ENCODE data around the gene EIF2S1.

The EIF2S1 gene

GRCh38 chr14:67370830-67371229 is 10.7 kb downstream of the EIF2S1 start:
- Histone ChIP-seq H3K4me2 (no peak overlapping the region), H3K27ac (no peak overlapping the region), H3K9ac (no peak overlapping the region), H2AFZ (ENCODE audit: low read depth) (no peak overlapping the region), H3K27me3 (ENCODE audit: insufficient read depth, low read depth) (no peaks in the 10 kb centered on the region), H3K4me3 (IDR thresholded peaks at IDR 0.05; ENCODE audit: insufficient read depth, low read depth, low read length) (no peak overlapping the region), H3K36me3 (ENCODE audit: insufficient read depth) (no peaks in the 10 kb centered on the region; the same call in 1 of the 2 replicates), H3K79me2 (ENCODE audit: insufficient read depth, low read depth) (peaks cover 26% of the 10 kb centered on the region; the same call in 1 of the 2 replicates), H3K4me1 (ENCODE audit: low read depth, poor library complexity, severe bottlenecking) (peaks cover 37% of the 10 kb centered on the region), H4K20me1 (ENCODE audit: insufficient read depth) (no peaks in the 10 kb centered on the region)
- TF ChIP-seq CTCF (conservative IDR thresholded peaks at IDR 0.05; ENCODE audit: low read depth, low read length), result no peak

- TF ChIP-seq CTCF (conservative IDR thresholded peaks at IDR 0.05; ENCODE audit: low read depth, low read length), result no peak
- H3K27ac ChIP-seq, result no peak overlapping the region; the same call in 1 of the 2 replicates
- H3K36me3 ChIP-seq (ENCODE audit: insufficient read depth), result no peaks in the 10 kb centered on the region; the same call in 1 of the 2 replicates
- H3K4me1 ChIP-seq (ENCODE audit: low read depth, poor library complexity, severe bottlenecking), result peaks cover 37% of the 10 kb centered on the region
- no peak overlapping the region for H3K9ac ChIP-seq
- no peaks in the 10 kb centered on the region for H3K27me3 ChIP-seq (ENCODE audit: insufficient read depth, low read depth)
- no peak overlapping the region for H3K4me3 ChIP-seq (IDR thresholded peaks at IDR 0.05; ENCODE audit: insufficient read depth, low read depth, low read length)
- H3K4me2 ChIP-seq, result no peak overlapping the region
- peaks cover 25% of the 10 kb centered on the region; the same call in 1 of the 2 replicates for H3K79me2 ChIP-seq (ENCODE audit: insufficient read depth, low read depth)
- H2AFZ ChIP-seq (ENCODE audit: low read depth), result no peak overlapping the region
- H4K20me1 ChIP-seq (ENCODE audit: insufficient read depth), result no peaks in the 10 kb centered on the region
Measured at GRCh38 chr14:67371247-67372148, 11.4 kb downstream of the EIF2S1 start.

GRCh38 chr14:67372833-67373232 is 12.7 kb downstream of the EIF2S1 start:
- Histone ChIP-seq H3K79me2 (ENCODE audit: insufficient read depth, low read depth) (peaks cover 25% of the 10 kb centered on the region; the same call in 1 of the 2 replicates), H3K27ac (peak overlapping the region; percentile 58; the same call in 1 of the 2 replicates), H3K4me3 (IDR thresholded peaks at IDR 0.05; ENCODE audit: insufficient read depth, low read depth, low read length) (no peak overlapping the region), H3K9ac (no peak overlapping the region), H3K4me2 (peak overlapping the region; percentile 34; the same call in 1 of the 2 replicates), H3K27me3 (ENCODE audit: insufficient read depth, low read depth) (no peaks in the 10 kb centered on the region), H4K20me1 (ENCODE audit: insufficient read depth) (no peaks in the 10 kb centered on the region), H3K4me1 (ENCODE audit: low read depth, poor library complexity, severe bottlenecking) (peaks cover 37% of the 10 kb centered on the region), H2AFZ (ENCODE audit: low read depth) (no peak overlapping the region), H3K36me3 (ENCODE audit: insufficient read depth) (no peaks in the 10 kb centered on the region; the same call in 1 of the 2 replicates)
- TF ChIP-seq CTCF (conservative IDR thresholded peaks at IDR 0.05; ENCODE audit: low read depth, low read length), result no peak

- Histone ChIP-seq H3K79me2 (ENCODE audit: insufficient read depth, low read depth) (peaks cover 25% of the 10 kb centered on the region; the same call in 1 of the 2 replicates), H4K20me1 (ENCODE audit: insufficient read depth) (no peaks in the 10 kb centered on the region)
- TF ChIP-seq CTCF (conservative IDR thresholded peaks at IDR 0.05; ENCODE audit: low read depth, low read length), result no peak
Measured at GRCh38 chr14:67373347-67373746, 13.2 kb downstream of the EIF2S1 start.

More at GRCh38 chr14:67373347-67373746, 13.2 kb downstream of the EIF2S1 start:
- no peak overlapping the region for H2AFZ ChIP-seq (ENCODE audit: low read depth)
- H3K4me2 ChIP-seq, result peak overlapping the region; percentile 34; the same call in 1 of the 2 replicates
- no peaks in the 10 kb centered on the region for H3K27me3 ChIP-seq (ENCODE audit: insufficient read depth, low read depth)
- no peak overlapping the region for H3K9ac ChIP-seq
- peaks cover 2% of the 10 kb centered on the region; the same call in 1 of the 2 replicates for H3K36me3 ChIP-seq (ENCODE audit: insufficient read depth)
- H3K4me3 ChIP-seq (IDR thresholded peaks at IDR 0.05; ENCODE audit: insufficient read depth, low read depth, low read length), result no peak overlapping the region
- H3K27ac ChIP-seq, result peak overlapping the region; percentile 58; the same call in 1 of the 2 replicates
- peaks cover 37% of the 10 kb centered on the region for H3K4me1 ChIP-seq (ENCODE audit: low read depth, poor library complexity, severe bottlenecking)

Data from KMS-11 (cell line).